Mesenchymal stem cell (in vitro differentiated cells and primary cell): ENCODE results near the gene TTPAL.

Experiments used
- DNase-seq: peaks from one replicate; pipeline ENCODE4 v3.0.0-alpha.2; 2013
- H2AFZ ChIP-seq: one replicate; pipeline ENCODE4 v1.6.1; 2013; ENCODE audit warnings: low read depth, mild to moderate bottlenecking, control low read depth, inconsistent platforms, low read length, moderate library complexity
- H2AK5ac ChIP-seq: 2 replicates; pipeline ENCODE4 v1.6.1; 2013; ENCODE audit warnings: low read length, moderate library complexity, mild to moderate bottlenecking, inconsistent platforms; ENCODE audit not compliant: severe bottlenecking
- H2BK120ac ChIP-seq: one replicate; pipeline ENCODE4 v1.6.1; 2013; ENCODE audit warnings: low read depth, mild to moderate bottlenecking, inconsistent platforms, low read length, moderate library complexity
- H2BK12ac ChIP-seq, 2 experiments: one replicate each; pipeline ENCODE4 v1.6.1; 2013; ENCODE audit warnings: inconsistent platforms in 2 of 2, low read length in 2 of 2, mild to moderate bottlenecking in 2 of 2, moderate library complexity in 2 of 2, control low read depth in 1 of 2
- H2BK15ac ChIP-seq: one replicate; pipeline ENCODE4 v1.6.1; 2013; ENCODE audit warnings: mild to moderate bottlenecking, low read depth, inconsistent platforms; ENCODE audit not compliant: poor library complexity, severe bottlenecking
- H2BK5ac ChIP-seq: 2 replicates; pipeline ENCODE4 v1.6.1; 2013; ENCODE audit warnings: low read depth, mild to moderate bottlenecking, low read length, control low read depth, inconsistent platforms; ENCODE audit not compliant: poor library complexity, severe bottlenecking
- H3K14ac ChIP-seq, 2 experiments: one replicate each; pipeline ENCODE4 v1.6.1; 2013; ENCODE audit warnings: inconsistent platforms in 2 of 2, low read length in 2 of 2, control low read depth in 1 of 2, mild to moderate bottlenecking in 1 of 2, moderate library complexity in 1 of 2
- H3K18ac ChIP-seq, 2 experiments: one replicate each; pipeline ENCODE4 v1.6.1; 2013; ENCODE audit warnings: inconsistent platforms in 2 of 2, low read length in 2 of 2, control low read depth in 1 of 2, low read depth in 1 of 2, mild to moderate bottlenecking in 1 of 2
- H3K23ac ChIP-seq, 2 experiments: one replicate each; pipeline ENCODE4 v1.6.1; 2013; ENCODE audit warnings: inconsistent platforms in 2 of 2, low read length in 2 of 2, mild to moderate bottlenecking in 2 of 2, moderate library complexity in 2 of 2, control low read depth in 1 of 2
- H3K27ac ChIP-seq: 2 replicates; pipeline ENCODE4 v1.5.1; 2013; ENCODE audit warnings: mild to moderate bottlenecking, moderate library complexity, low read length, control low read depth, inconsistent platforms; ENCODE audit not compliant: poor library complexity, severe bottlenecking
- H3K27me3 ChIP-seq, 2 experiments: 2 replicates each; pipeline versions ENCODE4 v1.6.1 to v1.7.0; 2013; ENCODE audit warnings: low read length in 2 of 2, mild to moderate bottlenecking in 2 of 2, moderate library complexity in 2 of 2, control low read depth in 1 of 2, inconsistent platforms in 1 of 2; ENCODE audit not compliant: control insufficient read depth in 1 of 2, insufficient read depth in 1 of 2
- H3K36me3 ChIP-seq, 2 experiments: 2 replicates each; pipeline versions ENCODE4 v1.6.1 to v1.7.0; 2013; ENCODE audit warnings: low read length in 2 of 2, control low read depth in 1 of 2, inconsistent platforms in 1 of 2, low read depth in 1 of 2, mild to moderate bottlenecking in 1 of 2; ENCODE audit not compliant: insufficient read depth in 2 of 2, control insufficient read depth in 1 of 2
- H3K4ac ChIP-seq, 2 experiments: one replicate each; pipeline ENCODE4 v1.6.1; 2013; ENCODE audit warnings: inconsistent platforms in 2 of 2, low read length in 2 of 2, mild to moderate bottlenecking in 2 of 2, moderate library complexity in 2 of 2, control low read depth in 1 of 2, low read depth in 1 of 2
- H3K4me1 ChIP-seq: 2 replicates; pipeline ENCODE4 v1.6.1; 2013; ENCODE audit warnings: low read depth, low read length, control low read depth; ENCODE audit not compliant: control insufficient read depth, insufficient read depth
- H3K4me2 ChIP-seq: 2 replicates; pipeline ENCODE4 v1.6.1; 2013; ENCODE audit warnings: low read length, mild to moderate bottlenecking, inconsistent platforms; ENCODE audit not compliant: poor library complexity, severe bottlenecking
- H3K4me3 ChIP-seq, 2 experiments: 2 replicates each; pipeline versions ENCODE4 v1.5.1 to v1.7.0; 2013; ENCODE audit warnings: low read length in 2 of 2, mild to moderate bottlenecking in 2 of 2, control low read depth in 1 of 2, low read depth in 1 of 2; ENCODE audit not compliant: insufficient read depth in 1 of 2
- H3K79me1 ChIP-seq: replicated peaks from 2 replicates; pipeline ENCODE4 v1.6.1; 2013; ENCODE audit warnings: mild to moderate bottlenecking, control low read depth, low read length, inconsistent platforms; ENCODE audit not compliant: poor library complexity, severe bottlenecking
- H3K9ac ChIP-seq: 2 replicates; pipeline ENCODE4 v1.7.0; 2013; ENCODE audit warnings: mild to moderate bottlenecking, low read length, moderate library complexity
- H3K9me3 ChIP-seq: 2 replicates; pipeline ENCODE4 v1.7.0; 2013; ENCODE audit warnings: mild to moderate bottlenecking, low read length; ENCODE audit not compliant: control insufficient read depth
- H4K8ac ChIP-seq: one replicate; pipeline ENCODE4 v1.6.1; 2013; ENCODE audit warnings: inconsistent platforms, mild to moderate bottlenecking, low read length, moderate library complexity
- H4K91ac ChIP-seq: one replicate; pipeline ENCODE4 v1.6.1; 2013; ENCODE audit warnings: mild to moderate bottlenecking, low read length, inconsistent platforms
- WGBS: methylation state at CpG from one replicate; pipeline ENCODE4 v1.1.7; 2013; ENCODE audit warnings: mixed read lengths; 5-methylcytosine and 5-hydroxymethylcytosine counted together

TTPAL gene

GRCh38 chr20:44475372-44475693, 341 bp upstream of the TTPAL start:
- Histone ChIP-seq H4K8ac (peak overlapping the region; percentile 69), H2AK5ac (no peak overlapping the region)
- WGBS, result 10% methylated on average over 2 of the region's 2 CpGs

GRCh38 chr20:44477151-44477550, 1.5 kb downstream of the TTPAL start:
- no peak overlapping the region for H3K4ac ChIP-seq
- H3K18ac ChIP-seq, result no peak overlapping the region
- H3K9me3 ChIP-seq, result no peaks in the 10 kb centered on the region
- H3K27me3 ChIP-seq, result no peaks in the 10 kb centered on the region
- H3K79me1 ChIP-seq, result peaks cover 27% of the 10 kb centered on the region
- WGBS, result 100% methylated on average over 3 of the region's 3 CpGs
- H2BK15ac ChIP-seq, result no peak overlapping the region
- H3K27ac ChIP-seq, result no peak overlapping the region
- H3K4me2 ChIP-seq, result no peak overlapping the region
- DNase-seq, result no peak
- no peak overlapping the region for H3K23ac ChIP-seq
- peak overlapping the region in 1 of 2 experiments; percentile 93 for H3K4me3 ChIP-seq
- no peak overlapping the region for H4K91ac ChIP-seq
- no peak overlapping the region for H4K8ac ChIP-seq
- peaks cover 4% of the 10 kb centered on the region for H3K4me1 ChIP-seq
- no peak overlapping the region for H2BK120ac ChIP-seq
- no peak overlapping the region for H2BK12ac ChIP-seq
- H3K9ac ChIP-seq, result peak overlapping the region; percentile 95
- H3K36me3 ChIP-seq, result peaks cover 14 to 24% of the 10 kb centered on the region in 2 experiments
- no peak overlapping the region for H2AK5ac ChIP-seq
- no peak overlapping the region for H2BK5ac ChIP-seq
- H2AFZ ChIP-seq, result no peak overlapping the region
- H3K14ac ChIP-seq, result no peak overlapping the region

More at GRCh38 chr20:44475372-44475693, 341 bp upstream of the TTPAL start:
- peak overlapping the region; percentile 96 for H3K4me2 ChIP-seq
- no peak overlapping the region for H2BK120ac ChIP-seq
- DNase-seq, result no peak
- H3K14ac ChIP-seq, result no peak overlapping the region
- H3K9me3 ChIP-seq, result no peaks in the 10 kb centered on the region
- peaks cover 6% of the 10 kb centered on the region in 2 experiments for H3K36me3 ChIP-seq
- H3K4me1 ChIP-seq, result peaks cover 4% of the 10 kb centered on the region
- H2BK12ac ChIP-seq, result no peak overlapping the region
- H2BK5ac ChIP-seq, result no peak overlapping the region
- H2AFZ ChIP-seq, result peak overlapping the region; percentile 83
- H3K79me1 ChIP-seq, result peaks cover 20% of the 10 kb centered on the region
- H3K9ac ChIP-seq, result peak overlapping the region; percentile 95
- H3K4ac ChIP-seq, result peak overlapping the region in 1 of 2 experiments; percentile 9
- no peak overlapping the region for H2BK15ac ChIP-seq
- no peak overlapping the region for H4K91ac ChIP-seq
- H3K18ac ChIP-seq, result peak overlapping the region in 1 of 2 experiments; percentile 45
- no peak overlapping the region for H3K23ac ChIP-seq
- no peaks in the 10 kb centered on the region for H3K27me3 ChIP-seq
- peak overlapping the region; percentile 93 for H3K4me3 ChIP-seq
- no peak overlapping the region for H3K27ac ChIP-seq

GRCh38 chr20:44478206-44478605, 2.5 kb downstream of the TTPAL start:
- no peak overlapping the region for H4K8ac ChIP-seq
- H3K18ac ChIP-seq, result no peak overlapping the region
- H3K4me3 ChIP-seq, result no peak overlapping the region
- no peak for DNase-seq
- no peak overlapping the region for H2AK5ac ChIP-seq
- H3K14ac ChIP-seq, result no peak overlapping the region
- H3K79me1 ChIP-seq, result peaks cover 29% of the 10 kb centered on the region
- H2BK15ac ChIP-seq, result no peak overlapping the region
- H3K23ac ChIP-seq, result peak overlapping the region in 1 of 2 experiments; percentile 34
- H4K91ac ChIP-seq, result no peak overlapping the region
- peak overlapping the region in 1 of 2 experiments; percentile 43 for H2BK12ac ChIP-seq
- H3K9me3 ChIP-seq, result no peaks in the 10 kb centered on the region
- H2BK5ac ChIP-seq, result no peak overlapping the region
- no peaks in the 10 kb centered on the region for H3K27me3 ChIP-seq
- H2BK120ac ChIP-seq, result no peak overlapping the region
- peaks cover 19 to 29% of the 10 kb centered on the region in 2 experiments for H3K36me3 ChIP-seq
- H3K4me1 ChIP-seq, result peaks cover 4% of the 10 kb centered on the region
- 91% methylated on average over 4 of the region's 6 CpGs for WGBS
- no peak overlapping the region for H3K4me2 ChIP-seq
- H3K9ac ChIP-seq, result no peak overlapping the region
- H3K27ac ChIP-seq, result no peak overlapping the region
- peak overlapping the region in 1 of 2 experiments; percentile 35 for H3K4ac ChIP-seq
- no peak overlapping the region for H2AFZ ChIP-seq

GRCh38 chr20:44479643-44480042, 4.0 kb downstream of the TTPAL start:
- Histone ChIP-seq H3K4me1 (peaks cover 4% of the 10 kb centered on the region), H2BK5ac (no peak overlapping the region), H3K4ac (no peak overlapping the region), H3K4me3 (no peak overlapping the region), H3K36me3 (peaks cover 21 to 44% of the 10 kb centered on the region in 2 experiments), H2AFZ (no peak overlapping the region), H3K9ac (no peak overlapping the region), H3K27me3 (no peaks in the 10 kb centered on the region), H4K8ac (no peak overlapping the region), H2AK5ac (no peak overlapping the region), H3K23ac (no peak overlapping the region), H3K18ac (no peak overlapping the region), H3K27ac (no peak overlapping the region), H2BK120ac (no peak overlapping the region), H3K9me3 (no peaks in the 10 kb centered on the region), H2BK12ac (no peak overlapping the region), H2BK15ac (no peak overlapping the region), H3K4me2 (no peak overlapping the region), H4K91ac (no peak overlapping the region), H3K14ac (no peak overlapping the region), H3K79me1 (peaks cover 31% of the 10 kb centered on the region)
- WGBS, result 92% methylated on average over 5 of the region's 5 CpGs
- no peak for DNase-seq
